ENCODE data around the gene IGSF9B.

DNA sequence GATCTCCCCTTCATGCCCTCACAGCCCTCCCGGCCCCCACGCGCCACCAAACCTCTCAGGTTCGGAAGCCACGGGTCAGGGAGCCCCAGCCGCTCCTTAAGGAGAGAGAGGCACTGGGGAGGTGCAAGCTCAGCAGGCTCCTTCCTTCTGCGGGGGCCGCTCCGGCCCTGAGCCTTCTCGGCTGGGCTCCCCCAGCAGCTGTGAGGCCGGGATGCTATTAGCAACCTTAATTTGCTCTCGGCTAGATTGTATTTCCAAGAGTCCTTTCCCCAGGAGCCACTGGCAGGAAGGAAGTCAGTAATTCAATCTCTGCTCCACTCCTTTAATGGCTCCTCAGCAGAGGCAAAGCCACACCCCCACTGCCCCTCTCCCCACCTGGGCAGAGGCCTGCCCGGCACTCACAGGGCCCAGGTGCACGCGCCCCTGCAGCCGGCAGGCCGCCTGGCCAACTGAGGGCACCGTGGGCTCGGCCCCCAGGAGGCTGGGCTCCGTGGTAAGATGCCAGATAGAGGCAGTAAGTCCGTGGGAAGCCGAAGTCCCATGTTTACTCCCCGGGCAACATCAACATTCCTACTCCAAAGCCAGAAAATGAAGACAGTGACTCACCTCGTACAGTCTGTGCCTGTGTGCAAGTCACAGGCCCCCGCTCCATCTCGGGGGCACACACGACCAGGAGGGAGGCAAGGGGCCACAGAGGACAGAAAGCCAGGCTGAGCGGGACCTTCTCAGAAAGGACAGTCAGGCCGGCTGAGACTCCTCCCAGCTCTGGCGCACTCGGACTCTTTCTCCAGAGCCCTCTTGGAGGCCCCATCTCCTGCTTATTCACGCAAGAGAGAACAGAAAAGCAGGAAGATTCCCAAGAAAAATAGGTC, 5.2 kb downstream of the IGSF9B start:
- TF ChIP-seq, protein P1, sequence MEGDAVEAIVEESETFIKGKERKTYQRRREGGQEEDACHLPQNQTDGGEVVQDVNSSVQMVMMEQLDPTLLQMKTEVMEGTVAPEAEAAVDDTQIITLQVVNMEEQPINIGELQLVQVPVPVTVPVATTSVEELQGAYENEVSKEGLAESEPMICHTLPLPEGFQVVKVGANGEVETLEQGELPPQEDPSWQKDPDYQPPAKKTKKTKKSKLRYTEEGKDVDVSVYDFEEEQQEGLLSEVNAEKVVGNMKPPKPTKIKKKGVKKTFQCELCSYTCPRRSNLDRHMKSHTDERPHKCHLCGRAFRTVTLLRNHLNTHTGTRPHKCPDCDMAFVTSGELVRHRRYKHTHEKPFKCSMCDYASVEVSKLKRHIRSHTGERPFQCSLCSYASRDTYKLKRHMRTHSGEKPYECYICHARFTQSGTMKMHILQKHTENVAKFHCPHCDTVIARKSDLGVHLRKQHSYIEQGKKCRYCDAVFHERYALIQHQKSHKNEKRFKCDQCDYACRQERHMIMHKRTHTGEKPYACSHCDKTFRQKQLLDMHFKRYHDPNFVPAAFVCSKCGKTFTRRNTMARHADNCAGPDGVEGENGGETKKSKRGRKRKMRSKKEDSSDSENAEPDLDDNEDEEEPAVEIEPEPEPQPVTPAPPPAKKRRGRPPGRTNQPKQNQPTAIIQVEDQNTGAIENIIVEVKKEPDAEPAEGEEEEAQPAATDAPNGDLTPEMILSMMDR (conservative IDR thresholded peaks at IDR 0.05): no peak
- no peak for TF ChIP-seq EZH2 (IDR thresholded peaks at IDR 0.05; ENCODE audit: low read depth)

All from PC-9 (cell line).